ENCODE results near the gene TXLNB.
"Not testable (repeated sequence)": the region's sequence is repeated elsewhere in the genome, so short reads cannot be mapped to it uniquely, and the experiment has no call there.

TXLNB gene

DNA sequence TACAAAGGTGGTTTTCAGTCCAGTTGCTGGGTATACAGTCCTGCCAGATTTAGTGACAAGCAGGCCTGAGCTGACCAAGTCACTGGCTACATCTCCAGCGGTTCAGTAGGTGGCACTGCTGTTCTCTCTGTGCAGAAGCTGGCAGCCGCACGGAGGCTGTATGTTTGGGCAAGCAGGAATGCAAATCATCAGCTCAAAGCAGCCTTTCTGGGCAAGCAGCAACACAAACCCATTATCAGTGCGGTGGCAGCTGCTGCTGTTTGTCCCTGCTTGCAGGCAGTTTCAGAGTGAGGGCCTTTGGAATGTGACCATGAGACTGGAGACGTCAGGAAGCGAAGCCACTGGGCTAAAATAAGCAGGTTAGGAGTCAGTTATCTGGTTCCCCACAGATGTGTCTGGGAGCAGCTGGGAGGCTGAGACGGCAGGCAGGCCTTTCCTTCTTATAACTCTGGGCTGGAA is 72.5 kb downstream of the TXLNB start:
- no peak for TF ChIP-seq Cebpa-rat (IDR thresholded peaks at IDR 0.05)
- no peak overlapping the region for H3K4me3 ChIP-seq
- peak overlapping the region in 7 of 11 experiments; percentile 3 to 55 (median 16); a peak in 7 of 22 replicates for H3K27ac ChIP-seq
- peak overlapping the region in 8 of 11 experiments; percentile 3 to 41 (median 17); a peak in 5 of 22 replicates for H3K9ac ChIP-seq
- H3K4me1 ChIP-seq: peaks cover 7 to 15% (median 9%) of the 10 kb centered on the region in 10 experiments; a peak in 17 of 20 replicates
- H3K4me2 ChIP-seq: peak overlapping the region in 10 of 11 experiments; percentile 22 to 77 (median 53); a peak in 19 of 22 replicates
- no peaks in the 10 kb centered on the region for H3K36me3 ChIP-seq
- H3K9me3 ChIP-seq (replicated peaks in 1 of 11): peaks cover 0 to 8% (median 0%) of the 10 kb centered on the region in 11 experiments; a peak in 5 of 22 replicates
- no peaks in the 10 kb centered on the region for H4K20me1 ChIP-seq
- H3K27me3 ChIP-seq: no peaks in the 10 kb centered on the region

GRCh38 chr6:139212460-139212859 is 79.3 kb downstream of the TXLNB start:
- not testable (repeated sequence) for H3K27ac ChIP-seq, H3K36me3 ChIP-seq

DNA sequence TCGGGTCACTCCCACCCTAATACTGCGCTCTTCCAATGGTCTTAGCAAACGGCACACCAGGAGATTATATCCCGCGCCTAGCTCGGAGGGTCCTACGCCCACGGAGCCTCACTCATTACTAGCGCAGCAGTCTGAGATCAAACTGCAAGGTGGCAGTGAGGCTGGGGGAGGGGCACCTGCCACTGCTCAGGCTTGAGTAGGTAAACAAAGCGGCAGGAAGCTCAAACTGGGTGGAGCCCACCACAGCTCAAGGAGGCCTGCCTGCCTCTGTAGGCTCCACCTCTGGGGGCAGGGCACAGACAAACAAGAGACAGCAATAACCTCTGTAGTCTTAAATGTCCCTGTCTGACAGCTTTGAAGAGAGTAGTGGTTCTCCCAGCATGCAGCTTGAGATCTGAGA is 81.0 kb downstream of the TXLNB start:
- not testable (repeated sequence) for H3K4me1 ChIP-seq, H3K27ac ChIP-seq, H3K4me2 ChIP-seq, H3K9ac ChIP-seq, H3K4me3 ChIP-seq, H3K36me3 ChIP-seq, H4K20me1 ChIP-seq, H3K27me3 ChIP-seq
- peaks cover 43 to 54% (median 49%) of the 10 kb centered on the region in 11 experiments for H3K9me3 ChIP-seq (replicated peaks in 1 of 11)

More at GRCh38 chr6:139212460-139212859, 79.3 kb downstream of the TXLNB start:
- not testable (repeated sequence) for H3K27me3 ChIP-seq, H3K4me1 ChIP-seq, H3K4me3 ChIP-seq, H3K4me2 ChIP-seq, H3K9ac ChIP-seq, H4K20me1 ChIP-seq
- peaks cover 26 to 37% (median 33%) of the 10 kb centered on the region in 11 experiments for H3K9me3 ChIP-seq (replicated peaks in 1 of 11)

DNA sequence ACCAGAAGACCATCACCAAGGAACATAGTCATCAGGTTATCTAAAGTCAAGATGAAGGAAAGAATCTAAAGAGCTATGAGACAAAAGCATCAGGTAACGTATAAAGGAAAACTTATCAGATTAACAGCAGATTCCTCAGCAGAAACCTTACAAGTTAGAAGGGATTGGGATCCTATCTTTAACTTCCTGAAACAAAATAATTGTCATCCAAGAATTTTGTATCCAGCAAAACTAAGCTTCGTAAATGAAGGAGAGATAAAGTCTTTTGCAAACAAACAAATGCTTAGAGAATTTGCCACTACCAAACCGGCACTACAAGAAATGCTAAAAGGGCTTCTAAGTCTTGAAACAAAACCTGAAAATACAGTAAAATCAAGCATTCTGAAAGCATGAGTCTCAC is 86.0 kb downstream of the TXLNB start:
- no peaks in the 10 kb centered on the region for H4K20me1 ChIP-seq
- no peak overlapping the region for H3K27ac ChIP-seq
- no peak for TF ChIP-seq Cebpa-rat (IDR thresholded peaks at IDR 0.05)
- peaks cover 0 to 5% (median 0%) of the 10 kb centered on the region in 11 experiments; a peak in 2 of 22 replicates for H3K36me3 ChIP-seq
- H3K27me3 ChIP-seq: no peaks in the 10 kb centered on the region
- H3K9me3 ChIP-seq (replicated peaks in 1 of 11): peaks cover 65 to 80% (median 75%) of the 10 kb centered on the region in 11 experiments
- H3K4me2 ChIP-seq: no peak overlapping the region
- no peak overlapping the region for H3K4me3 ChIP-seq
- H3K9ac ChIP-seq: no peak overlapping the region
- H3K4me1 ChIP-seq: peaks cover 0 to under 1% (median 0%) of the 10 kb centered on the region in 10 experiments; a peak in 2 of 20 replicates

DNA sequence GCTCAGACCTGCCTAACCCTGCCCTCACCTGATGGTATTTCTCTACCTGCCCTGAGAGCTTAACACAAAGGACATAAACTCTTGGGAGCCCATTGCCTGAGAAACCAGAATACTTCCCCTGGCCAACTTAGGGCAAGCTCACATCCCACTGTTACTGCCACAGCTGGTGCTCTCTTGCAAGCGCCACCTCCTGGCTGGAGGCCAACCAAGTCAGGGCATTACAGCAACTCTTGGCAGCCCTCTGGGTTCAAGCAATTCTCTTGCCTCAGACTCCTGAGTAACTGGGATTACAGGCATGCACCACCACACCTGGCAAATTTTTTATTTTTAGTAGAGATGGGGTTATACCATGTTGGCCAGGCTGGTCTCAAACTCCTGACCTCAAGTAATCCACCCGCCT is 86.8 kb downstream of the TXLNB start:
- peaks cover 0 to 9% (median 2%) of the 10 kb centered on the region in 10 experiments; a peak in 10 of 20 replicates for H3K4me1 ChIP-seq
- peaks cover 57 to 78% (median 67%) of the 10 kb centered on the region in 11 experiments for H3K9me3 ChIP-seq (replicated peaks in 1 of 11)
- no peak for TF ChIP-seq Cebpa-rat (IDR thresholded peaks at IDR 0.05)
- H3K27me3 ChIP-seq: no peaks in the 10 kb centered on the region
- peaks cover 0 to 5% (median 0%) of the 10 kb centered on the region in 11 experiments; a peak in 2 of 22 replicates for H3K36me3 ChIP-seq
- H3K4me2 ChIP-seq: no peak overlapping the region
- H3K4me3 ChIP-seq: no peak overlapping the region
- H3K27ac ChIP-seq: no peak overlapping the region
- H4K20me1 ChIP-seq: no peaks in the 10 kb centered on the region
- no peak overlapping the region for H3K9ac ChIP-seq

DNA sequence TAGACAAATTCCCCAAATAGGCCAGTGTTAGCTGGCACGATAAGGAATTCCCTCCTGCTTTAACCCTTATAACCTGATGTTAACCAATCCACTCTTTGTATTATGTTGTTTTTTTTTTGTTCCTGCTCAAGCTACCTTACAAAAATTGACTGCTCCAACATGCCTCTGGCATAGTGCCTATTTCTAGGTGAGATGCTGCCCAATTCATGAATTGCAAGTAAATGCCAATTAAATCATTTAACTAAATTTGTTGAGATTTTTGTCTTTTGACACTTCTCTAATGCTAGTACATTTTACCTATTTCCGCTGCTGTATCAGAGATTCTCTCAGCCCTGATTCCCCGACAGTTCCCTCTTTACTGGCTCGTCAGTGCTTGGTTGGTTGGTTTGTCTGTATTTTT is 90.4 kb downstream of the TXLNB start:
- no peak for TF ChIP-seq Cebpa-rat (IDR thresholded peaks at IDR 0.05)
- H3K36me3 ChIP-seq: peaks cover 0 to 5% (median 0%) of the 10 kb centered on the region in 11 experiments; a peak in 2 of 22 replicates
- H3K9me3 ChIP-seq (replicated peaks in 1 of 11): peaks cover 23 to 44% (median 33%) of the 10 kb centered on the region in 11 experiments

GRCh38 chr6:139198529-139199288 is 93.1 kb downstream of the TXLNB start:
- peak overlapping the region in 3 of 10 experiments; percentile 8 to 15 (median 13); a peak in 2 of 20 replicates for H3K4me3 ChIP-seq
- no peak overlapping the region; a peak in 1 of 22 replicates for H3K9ac ChIP-seq
- H3K27me3 ChIP-seq: no peaks in the 10 kb centered on the region
- no peak for TF ChIP-seq Cebpa-rat (IDR thresholded peaks at IDR 0.05)
- H3K27ac ChIP-seq: peak overlapping the region in 2 of 11 experiments; percentile 19 to 25; a peak in 3 of 22 replicates
- no peaks in the 10 kb centered on the region for H4K20me1 ChIP-seq
- peaks cover 11 to 53% (median 36%) of the 10 kb centered on the region in 10 experiments for H3K4me1 ChIP-seq
- H3K9me3 ChIP-seq (replicated peaks in 1 of 11): peaks cover 0 to 24% (median 13%) of the 10 kb centered on the region in 11 experiments; a peak in 14 of 22 replicates
- no peaks in the 10 kb centered on the region for H3K36me3 ChIP-seq
- H3K4me2 ChIP-seq: peak overlapping the region; percentile 3 to 95 (median 63); a peak in 20 of 22 replicates

More for the DNA sequence above, 90.4 kb downstream of the TXLNB start:
- Histone ChIP-seq H3K4me1 (peaks cover 11 to 45% (median 35%) of the 10 kb centered on the region in 10 experiments), H3K27me3 (no peaks in the 10 kb centered on the region), H3K9ac (no peak overlapping the region), H4K20me1 (no peaks in the 10 kb centered on the region), H3K4me3 (no peak overlapping the region), H3K4me2 (no peak overlapping the region), H3K27ac (no peak overlapping the region)

DNA sequence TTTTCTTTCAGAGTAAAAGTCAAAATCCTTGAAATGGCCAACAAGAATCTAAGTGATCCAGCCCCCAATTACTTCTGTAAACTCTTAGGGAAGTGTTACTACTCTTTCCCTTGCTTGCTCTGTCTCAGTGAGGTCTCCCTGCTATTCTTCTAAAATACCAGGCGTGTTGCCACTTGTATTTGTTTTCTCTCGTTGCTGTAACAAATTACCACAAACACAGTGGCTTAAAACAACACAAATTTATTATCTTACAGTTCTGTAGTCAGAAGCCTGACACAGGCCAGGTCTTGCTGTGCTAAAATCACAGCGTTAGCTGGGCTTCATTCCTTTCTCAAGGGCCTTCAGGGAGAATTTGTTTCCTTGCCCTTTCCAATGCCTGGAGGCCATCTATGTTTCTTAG is 97.1 kb downstream of the TXLNB start:
- Histone ChIP-seq H3K4me3 (no peak overlapping the region), H3K27me3 (no peaks in the 10 kb centered on the region), H3K4me1 (peaks cover 11 to 43% (median 31%) of the 10 kb centered on the region in 10 experiments), H3K9me3 (replicated peaks in 1 of 11) (peaks cover 0 to 12% (median 3%) of the 10 kb centered on the region in 11 experiments; a peak in 5 of 22 replicates), H3K4me2 (no peak overlapping the region; a peak in 1 of 22 replicates), H3K9ac (no peak overlapping the region), H4K20me1 (no peaks in the 10 kb centered on the region), H3K36me3 (no peaks in the 10 kb centered on the region), H3K27ac (no peak overlapping the region)
- TF ChIP-seq Cebpa-rat (IDR thresholded peaks at IDR 0.05): no peak
